Posterior cingulate gyrus (tissue), 11 donors: ENCODE data around the gene FAM20B.
A peak's percentile ranks its signal among the peaks of the same experiment; 100 is the strongest.
"Not testable (repeated sequence)": the region's sequence is repeated elsewhere in the genome, so short reads cannot be mapped to it uniquely, and the experiment has no call there.

Source experiments
- DNase-seq, 10 donors: peaks; one replicate each; pipeline versions ENCODE4 v3.0.0 to v3.0.0-alpha.2; 2020 to 2021; ENCODE audit warnings: mixed read lengths in 3 of 10
- intact Hi-C: fragments of 100-400 bp; cut with DNase I; formaldehyde crosslinking; loops from one replicate; pipeline ENCODE4 v1.15.1; 2023

FAM20B gene

DNA sequence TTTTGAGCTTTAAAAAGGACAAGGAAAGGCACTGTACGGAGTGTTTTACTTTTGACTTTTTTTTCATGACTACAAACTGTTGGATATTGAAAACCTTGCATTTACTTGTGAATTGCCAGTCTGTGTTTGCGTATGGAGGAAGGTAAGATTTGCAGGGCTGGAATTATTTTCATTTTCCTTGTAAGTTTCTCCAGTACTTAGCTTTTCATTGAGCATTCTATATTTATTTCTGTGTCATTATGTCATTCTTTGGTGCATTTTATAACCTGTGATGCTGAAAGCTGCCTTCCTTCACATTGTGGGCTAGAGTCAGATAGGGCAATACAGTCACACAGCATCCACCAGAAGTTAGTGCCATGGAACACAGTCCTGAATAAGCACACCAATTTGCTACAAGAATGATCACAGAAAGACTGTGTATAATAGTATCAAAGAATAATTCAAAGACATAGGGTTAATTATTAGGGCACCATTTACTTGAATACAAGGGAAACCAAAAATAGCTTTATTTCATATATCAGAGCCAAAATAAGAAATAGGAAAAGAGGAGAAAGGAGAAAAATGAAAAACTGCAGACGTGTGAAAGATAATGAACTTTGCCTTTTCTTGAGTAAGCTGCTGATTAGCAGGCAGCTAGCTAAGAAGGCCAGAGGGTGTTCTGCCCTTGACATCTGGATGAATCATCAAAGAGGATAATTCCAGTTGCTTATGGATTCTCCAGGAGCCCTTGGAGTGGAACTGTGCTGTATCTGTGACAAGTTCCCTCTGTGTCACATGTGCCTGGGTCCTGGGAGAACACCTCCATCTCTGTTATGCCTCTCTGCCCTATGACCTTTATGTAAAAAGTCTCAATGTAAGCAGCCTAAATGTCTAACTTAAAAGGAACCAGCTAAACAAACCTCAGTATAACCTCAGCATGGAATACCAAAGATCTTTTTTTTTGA lies 8.0 kb upstream of the FAM20B start:
- intact Hi-C loops = no loop called here
- no peak for DNase-seq

DNA sequence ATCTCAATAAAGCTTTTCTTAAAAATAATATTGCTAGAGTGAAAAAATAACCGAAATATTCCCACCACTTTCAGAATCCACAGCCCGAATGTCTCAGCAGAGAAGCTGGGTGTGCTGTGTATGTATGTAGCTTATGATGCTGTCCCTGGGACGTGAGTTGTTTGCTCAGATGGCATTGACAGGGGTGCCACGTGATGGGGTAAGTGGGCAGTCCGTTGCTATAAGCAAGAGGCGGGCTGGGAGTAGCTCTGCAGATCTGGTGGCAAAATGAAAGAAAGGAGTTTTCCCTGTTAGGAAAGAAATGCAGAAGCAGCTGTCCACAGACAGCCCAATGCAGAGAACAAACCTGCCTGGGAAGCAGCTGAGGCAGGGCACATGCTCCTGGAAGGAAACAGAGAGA lies 3.8 kb upstream of the FAM20B start:
- DNase-seq = peak; percentile 56 to 96 (median 74)
- intact Hi-C loops = loop anchor here (10.0 kb wide), 1 partner anchor 53 kb away; no protein-coding TSS in a partner anchor

DNA sequence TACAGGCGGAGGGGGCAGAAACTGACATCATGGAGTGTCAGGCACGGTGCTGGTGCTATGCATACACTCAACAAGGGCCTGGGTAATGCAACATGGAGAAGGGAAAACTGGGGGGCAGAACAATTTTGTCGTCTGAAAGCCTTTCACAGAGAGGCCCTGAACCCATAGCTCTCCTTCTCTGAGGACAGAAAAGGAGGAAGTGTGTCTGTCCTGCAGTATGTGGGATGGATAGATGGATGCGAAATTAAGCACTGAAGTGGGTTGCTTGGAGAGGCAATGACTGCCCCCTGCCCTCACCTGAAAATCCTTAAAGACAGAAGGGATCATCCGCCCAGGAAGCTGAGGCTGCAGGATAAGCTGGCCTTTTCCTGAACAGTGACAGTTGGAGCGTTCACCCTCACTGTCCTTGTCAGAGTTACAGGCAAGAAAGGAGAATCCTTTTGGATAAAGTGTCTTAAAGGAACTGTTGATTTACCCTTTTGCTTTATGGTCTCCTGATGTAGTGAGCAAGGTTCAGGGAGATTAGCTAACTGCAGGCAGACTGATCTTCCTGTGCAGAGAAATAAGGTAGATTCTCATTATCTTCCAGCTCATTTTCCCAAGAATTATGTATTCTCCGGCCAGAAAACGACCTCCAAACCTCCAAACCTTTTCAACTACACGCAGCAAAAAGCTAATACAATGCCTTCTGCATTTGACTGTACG lies 1.6 kb upstream of the FAM20B start:
- intact Hi-C loops = loop anchor here (10.0 kb wide), 1 partner anchor 51 kb away; no protein-coding TSS in a partner anchor
- no peak for DNase-seq

DNA sequence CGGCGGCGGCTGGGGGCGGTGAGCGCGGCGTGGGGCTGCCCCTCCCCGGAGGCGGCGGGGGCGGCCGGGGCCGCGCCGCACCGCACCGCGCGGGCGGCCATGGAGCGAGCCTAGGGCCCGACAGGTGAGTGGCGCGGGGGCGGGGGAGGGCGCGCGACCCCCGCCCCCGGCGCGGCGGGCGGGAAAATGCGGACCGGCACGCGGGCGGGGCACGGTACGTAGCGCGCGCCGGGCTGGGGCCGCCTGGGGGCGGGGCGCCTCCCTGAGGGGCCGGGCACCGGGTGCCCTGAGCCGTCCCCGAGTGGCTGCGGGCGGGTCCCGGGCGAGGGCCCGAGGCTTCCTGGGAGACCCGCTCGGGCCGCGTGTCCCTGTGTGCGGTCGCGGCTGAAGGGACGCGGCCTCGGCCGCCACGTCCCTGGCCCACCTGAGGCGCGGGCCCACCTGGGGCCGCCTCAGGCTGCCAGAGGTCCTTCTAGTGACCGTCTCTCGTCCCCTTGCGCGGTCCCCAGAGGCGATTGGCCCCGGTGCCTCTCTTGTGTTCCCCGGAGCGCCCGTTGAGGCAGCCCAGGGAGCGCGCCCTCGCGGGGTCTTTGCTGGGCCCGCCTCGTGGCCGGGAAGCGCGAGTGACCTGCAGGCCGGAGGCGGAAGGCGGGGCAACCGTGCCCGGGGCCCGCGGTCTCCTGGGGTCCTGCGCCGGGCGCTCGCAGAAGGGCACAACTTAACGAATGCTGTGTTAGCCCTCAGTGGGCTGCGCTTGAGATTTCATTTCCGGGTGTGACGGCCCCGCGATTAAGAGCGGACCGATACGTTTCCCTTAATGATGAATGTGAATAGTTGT lies 500 bp downstream of the FAM20B start:
- DNase-seq = peak; percentile 37 to 94 (median 56)
- intact Hi-C loops = loop anchor here (10.0 kb wide), 1 partner anchor 49 kb away; no protein-coding TSS in a partner anchor

DNA sequence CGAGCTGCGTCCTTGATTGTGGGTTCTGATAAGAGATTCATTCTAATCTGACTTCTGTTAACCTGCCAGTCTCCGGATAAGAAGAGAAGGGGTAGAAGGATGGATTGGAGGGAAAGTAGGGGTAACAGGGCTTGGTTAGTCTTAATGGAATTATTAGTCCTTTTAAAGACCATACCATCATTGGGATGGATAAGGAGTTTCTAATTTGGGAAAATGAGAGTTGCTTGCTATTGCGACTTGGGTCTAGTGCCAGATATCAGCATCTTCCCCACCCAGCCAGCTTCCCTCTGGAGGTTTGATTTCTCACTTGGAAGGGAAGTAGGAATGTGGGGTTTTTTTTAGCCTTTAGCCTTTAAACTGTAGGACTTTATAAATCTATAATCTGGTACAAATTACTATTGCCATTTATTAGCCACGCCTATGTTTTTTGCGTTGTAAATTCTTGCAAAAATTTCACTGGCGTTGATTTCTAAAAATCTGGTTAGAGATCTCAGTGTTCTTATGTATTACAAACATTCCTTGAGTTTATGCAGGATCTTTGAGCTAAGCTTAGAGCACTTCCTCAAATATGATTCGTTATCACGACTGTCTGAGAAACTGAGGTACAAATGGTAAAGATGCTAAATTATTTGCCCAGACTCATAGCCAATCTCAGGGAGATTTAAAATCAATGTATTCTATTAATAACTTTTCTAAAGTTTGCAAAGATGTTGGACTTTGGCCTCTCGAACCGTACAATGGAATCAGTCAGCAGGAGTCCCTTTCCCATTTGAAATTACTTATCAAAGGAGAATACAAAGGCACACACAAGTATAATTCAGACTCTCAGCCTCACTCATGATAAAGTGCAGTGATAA lies 1.3 kb downstream of the FAM20B start:
- DNase-seq = no peak
- intact Hi-C loops = loop anchor here (10.0 kb wide), 1 partner anchor 48 kb away; no protein-coding TSS in a partner anchor

DNA sequence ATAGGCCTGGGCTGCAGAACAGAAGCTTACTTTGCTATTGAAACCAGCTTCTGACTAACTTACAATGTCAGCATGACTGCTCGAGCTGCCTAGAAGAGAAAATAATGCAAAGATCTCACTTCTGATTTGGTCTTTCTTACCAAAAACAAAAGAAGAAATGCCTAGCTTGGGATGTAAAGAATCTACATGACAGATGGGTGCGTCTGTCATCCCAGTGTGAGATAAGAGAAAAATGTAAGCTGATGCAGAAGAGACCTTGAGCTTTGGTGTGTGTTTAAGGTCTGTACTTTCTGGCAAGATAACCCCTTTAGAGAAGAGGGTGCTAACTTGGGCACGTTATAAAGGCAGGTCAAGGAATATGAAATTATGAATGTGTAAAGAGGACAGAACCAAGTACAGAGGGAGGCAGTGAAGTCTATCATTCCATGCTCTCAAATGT lies 3.6 kb downstream of the FAM20B start:
- intact Hi-C loops = loop anchor here (10.0 kb wide), 1 partner anchor 45 kb away; no protein-coding TSS in a partner anchor
- DNase-seq = no peak

DNA sequence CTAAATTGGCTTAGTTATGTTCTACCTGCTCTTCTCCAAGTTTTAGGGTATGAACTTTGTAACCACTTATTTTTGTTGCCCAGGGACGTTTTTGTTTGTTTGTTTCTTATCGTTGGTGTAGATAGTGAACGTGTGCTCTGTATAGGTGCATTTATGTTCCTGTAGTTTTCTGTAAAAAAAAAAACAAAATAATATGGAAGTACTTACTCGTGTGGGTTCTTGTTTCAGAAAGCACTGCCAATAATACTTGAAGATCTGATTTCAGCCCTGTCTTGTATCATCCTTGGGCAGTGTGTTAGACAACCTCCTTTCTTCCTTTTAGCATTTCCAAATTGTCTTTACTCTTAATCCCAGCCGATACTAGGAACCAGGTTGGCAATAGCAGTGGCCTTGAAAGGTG lies 4.4 kb downstream of the FAM20B start:
- no peak for DNase-seq
- intact Hi-C loops = no loop called here

DNA sequence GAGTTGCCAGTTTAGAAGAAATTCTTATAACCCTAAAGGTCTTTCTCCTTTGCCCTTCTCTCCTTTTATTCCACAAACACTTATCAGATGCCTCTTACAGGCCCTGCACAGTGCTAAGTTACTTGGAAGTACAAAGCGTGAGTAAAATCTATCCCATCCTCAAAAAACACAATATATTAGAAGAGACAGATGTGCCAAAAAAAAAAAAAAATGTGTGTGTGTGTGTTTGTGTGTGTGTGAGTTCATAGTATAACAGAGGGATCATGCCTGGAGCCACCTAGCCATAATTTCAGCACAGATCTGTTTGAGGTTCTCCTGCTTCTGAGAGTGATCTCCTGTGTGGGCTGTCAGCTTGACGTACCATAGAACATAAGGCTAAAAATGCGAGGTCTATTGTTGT lies 5.0 kb downstream of the FAM20B start:
- intact Hi-C loops = no loop called here
- no peak for DNase-seq

DNA sequence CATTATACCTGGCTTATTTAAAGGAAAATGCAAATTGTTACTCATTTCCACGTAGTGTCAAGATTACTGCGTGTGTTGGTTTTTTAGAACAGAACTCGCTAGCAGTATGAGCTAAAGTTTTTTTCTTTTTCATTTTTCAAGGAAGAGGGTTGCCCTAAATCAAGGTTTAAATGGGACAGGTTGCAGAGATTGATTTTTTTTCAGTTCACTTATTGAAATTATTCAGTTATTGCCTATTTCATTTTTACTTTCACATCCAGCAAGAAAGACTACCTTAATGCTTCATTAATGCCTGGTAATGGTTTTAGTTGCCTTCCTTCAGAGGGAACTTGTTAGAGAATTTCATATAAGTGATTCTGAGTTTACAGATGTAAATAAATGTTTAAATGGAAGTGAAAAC lies 5.6 kb downstream of the FAM20B start:
- no peak for DNase-seq
- intact Hi-C loops = no loop called here

DNA sequence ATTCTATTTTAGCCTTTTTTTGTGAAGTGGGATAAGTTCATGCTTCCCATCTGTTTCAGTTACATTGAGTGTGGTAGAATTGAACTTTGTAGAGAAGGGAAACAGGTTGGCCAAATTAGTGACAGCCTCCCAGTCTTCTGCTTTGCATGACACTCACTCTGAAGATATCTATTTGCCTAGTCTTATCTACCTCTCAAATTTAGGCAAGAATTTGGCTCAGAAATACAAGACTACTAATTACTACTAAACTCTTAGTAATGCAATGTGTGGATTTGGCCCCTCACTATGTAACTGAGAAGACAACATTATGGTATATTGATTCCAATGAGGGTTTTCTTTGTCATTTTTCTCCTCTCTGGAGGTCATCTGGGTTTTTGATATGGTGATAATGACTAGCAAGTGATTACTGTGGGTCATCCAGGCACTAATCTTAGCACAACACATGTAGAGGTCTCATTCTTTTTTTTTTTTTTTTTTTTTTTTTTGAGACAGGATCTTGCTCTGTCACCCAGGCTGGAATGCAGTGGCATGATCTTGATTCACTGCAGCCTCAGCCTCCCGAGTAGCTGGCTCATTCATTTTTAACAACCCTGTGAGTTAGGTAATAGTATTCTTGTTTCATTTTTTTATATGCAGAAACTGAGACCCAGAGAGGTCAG lies 6.3 kb downstream of the FAM20B start:
- intact Hi-C loops = no loop called here
- no peak for DNase-seq

DNA sequence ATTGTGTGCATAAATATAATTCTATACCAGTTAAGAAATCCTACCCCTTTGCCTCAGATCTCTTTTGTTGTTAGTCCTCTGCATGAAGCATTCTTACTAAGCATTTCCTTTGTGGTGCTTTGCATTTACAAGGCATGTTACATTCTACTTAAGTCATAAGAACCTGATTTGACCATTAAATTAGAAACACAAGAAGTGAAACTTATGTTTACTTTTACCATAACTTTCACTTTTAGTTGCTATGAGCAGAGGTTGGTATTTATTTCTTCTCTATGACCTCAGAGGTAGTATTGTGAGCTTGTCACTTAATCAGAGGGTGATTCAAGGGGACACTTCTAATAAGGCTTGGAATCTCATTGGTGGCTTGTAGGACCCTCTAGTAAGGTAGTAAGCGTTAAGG lies 9.0 kb downstream of the FAM20B start:
- no peak for DNase-seq
- intact Hi-C loops = no loop called here

DNA sequence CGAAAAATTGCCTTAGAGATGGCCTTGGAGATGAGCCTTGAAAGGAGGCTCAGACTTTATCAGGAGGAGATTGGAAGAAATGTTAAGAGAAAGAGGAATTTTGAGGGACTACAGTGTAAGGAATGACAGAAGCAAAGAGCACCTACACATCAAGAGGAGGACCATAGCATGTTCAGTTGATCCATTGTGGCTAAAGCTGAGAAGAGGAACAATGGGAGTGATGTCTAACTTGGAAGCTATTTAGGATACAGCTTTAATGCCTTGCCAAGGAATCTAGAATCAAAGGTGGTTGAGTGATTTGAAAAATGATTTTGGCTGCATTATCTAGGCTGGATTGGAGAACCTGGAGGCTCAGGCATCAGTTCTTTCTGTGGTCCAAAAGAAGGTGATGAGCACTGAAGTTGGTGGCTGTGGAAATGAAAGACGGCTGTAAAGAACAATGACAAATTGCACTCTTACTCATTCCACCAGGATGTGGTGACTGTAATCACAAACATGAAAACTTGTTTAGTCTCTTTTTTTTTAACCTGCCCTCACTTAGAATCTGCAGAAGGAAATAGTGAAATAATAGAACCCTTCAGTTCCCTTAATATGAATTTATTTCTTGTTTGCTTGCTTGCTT lies 11.3 kb downstream of the FAM20B start:
- intact Hi-C loops = no loop called here
- DNase-seq = no peak

DNA sequence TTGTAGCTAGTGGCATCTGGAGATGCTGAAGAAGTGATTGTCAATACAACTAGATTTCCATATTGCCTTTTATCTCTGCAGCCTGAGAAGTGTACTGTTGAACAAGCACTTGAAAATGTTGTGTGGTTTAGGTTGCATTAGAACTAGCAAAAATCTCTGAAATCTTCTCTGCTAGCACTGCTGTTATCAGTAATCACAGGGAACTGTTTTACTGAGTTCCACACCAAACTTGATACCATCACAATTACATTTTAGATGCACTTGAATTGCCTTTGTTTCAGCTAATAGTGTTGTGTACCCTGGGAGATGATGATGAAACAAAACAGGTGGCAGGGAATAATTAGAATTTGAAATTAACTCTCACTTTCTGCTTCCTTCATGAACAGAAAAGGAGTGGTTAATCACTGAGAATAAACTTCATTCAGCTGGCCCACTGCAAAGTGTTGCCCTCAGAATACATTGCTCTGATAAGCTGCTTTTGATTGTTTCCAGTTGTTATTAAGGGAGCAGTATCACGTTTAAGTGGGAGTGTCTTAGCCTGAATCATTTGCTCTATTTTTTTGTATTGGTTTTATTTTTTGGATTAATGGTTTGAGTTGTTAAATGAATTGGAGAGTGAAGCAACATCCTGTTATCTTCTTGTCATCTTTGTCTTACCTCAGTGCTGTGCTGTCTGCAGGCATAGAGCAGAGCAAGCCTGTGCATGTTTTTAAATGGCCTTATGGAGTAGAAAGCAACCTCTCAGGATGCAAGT lies 13.0 kb downstream of the FAM20B start:
- intact Hi-C loops = no loop called here
- no peak for DNase-seq

DNA sequence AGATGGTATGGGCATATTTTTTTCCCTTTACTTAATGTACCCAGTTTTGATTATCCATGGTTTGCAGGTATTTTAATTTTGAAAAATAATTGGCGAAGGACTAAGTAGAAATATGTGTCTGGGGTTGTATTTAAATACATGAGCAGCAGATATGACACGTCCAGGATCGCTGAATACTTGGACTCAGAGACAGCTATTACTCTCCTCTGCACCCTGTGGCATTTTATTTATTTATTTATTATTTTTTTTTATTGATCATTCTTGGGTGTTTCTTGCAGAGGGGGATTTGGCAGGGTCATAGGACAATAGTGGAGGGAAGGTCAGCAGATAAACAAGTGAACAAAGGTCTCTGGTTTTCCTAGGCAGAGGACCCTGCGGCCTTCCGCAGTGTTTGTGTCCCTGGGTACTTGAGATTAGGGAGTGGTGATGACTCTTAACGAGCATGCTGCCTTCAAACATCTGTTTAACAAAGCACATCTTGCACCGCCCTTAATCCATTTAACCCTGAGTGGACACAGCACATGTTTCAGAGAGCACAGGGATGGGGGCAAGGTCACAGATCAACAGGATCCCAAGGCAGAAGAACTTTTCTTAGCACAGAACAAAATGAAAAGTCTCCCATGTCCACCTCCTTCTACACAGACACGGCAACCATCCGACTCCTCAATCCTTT lies 13.9 kb downstream of the FAM20B start:
- DNase-seq, intact Hi-C loops: not testable (repeated sequence)

DNA sequence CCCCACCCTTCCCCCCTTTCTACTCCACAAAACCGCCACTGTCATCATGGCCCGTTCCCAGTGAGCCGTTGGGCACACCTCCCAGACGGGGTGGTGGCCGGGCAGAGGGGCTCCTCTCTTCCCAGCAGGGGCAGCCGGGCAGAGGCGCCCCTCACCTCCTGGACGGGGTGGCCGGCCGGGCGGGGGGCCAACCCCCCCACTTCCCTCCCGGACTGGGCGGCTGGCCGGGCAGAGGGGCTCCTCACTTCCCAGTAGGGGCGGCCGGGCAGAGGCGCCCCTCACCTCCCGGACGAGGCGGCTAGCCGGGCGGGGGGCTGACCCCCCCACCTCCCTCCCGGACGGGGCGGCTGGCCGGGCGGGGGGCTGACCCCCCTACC lies 14.5 kb downstream of the FAM20B start:
- DNase-seq, intact Hi-C loops: not testable (repeated sequence)

DNA sequence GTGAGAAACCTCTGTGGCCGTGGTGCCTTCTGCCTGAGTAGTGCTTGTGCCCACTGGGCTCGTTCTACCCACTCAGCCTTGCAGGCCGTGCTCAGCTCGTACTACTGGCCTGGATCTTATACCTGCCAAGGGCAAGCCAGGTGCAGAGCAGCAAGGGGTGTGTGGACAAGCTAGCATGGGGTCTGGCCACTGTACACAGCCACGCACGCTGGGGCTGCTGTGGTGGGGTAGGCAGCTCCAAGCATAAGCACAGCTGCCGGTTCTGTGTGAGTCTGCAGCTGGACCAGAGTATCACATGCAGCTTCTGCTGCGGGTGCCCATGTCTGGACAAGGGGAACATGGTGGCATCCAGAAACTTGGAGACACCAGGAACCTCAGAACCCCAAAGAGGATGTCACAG lies 16.4 kb downstream of the FAM20B start:
- peak in 1 of 10 donors; percentile 77 for DNase-seq
- intact Hi-C loops = no loop called here

DNA sequence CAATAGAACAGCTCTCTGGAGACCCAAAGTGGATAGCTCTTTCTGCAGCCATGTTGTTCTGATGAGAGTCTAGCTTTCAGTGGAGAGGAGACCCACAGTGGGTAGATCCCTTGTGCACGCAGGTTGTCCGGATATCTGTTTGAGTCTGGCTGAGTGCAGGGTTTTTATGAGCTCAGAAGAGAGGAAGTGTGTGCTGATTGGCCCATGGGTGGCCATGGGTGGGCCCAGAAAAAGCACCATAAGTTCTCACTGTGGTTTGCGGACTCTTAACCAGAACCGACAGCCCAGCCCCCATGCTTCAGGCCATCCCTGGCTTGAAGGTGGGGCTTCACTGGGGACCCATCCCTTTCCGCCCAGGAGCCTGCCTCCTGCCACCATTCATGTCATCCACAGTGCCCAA lies 17.0 kb downstream of the FAM20B start:
- DNase-seq = no peak
- intact Hi-C loops = no loop called here
